AML-193 (cell line): Measurements from ENCODE around the gene ZNF750.

Experiments used
- DNase-seq, 2 experiments: peaks; one replicate each; lab custom pipeline; 2025; lab: John Stamatoyannopoulos, UW

The ZNF750 gene

GRCh38 chr17:82839617-82840292 is at the start of gene ZNF750:
ZNF750 (minus strand) TSS chr17:82840022; CDS start chr17:82832454, 7,568 bp downstream.
- DNase-seq, result no peak

DNA sequence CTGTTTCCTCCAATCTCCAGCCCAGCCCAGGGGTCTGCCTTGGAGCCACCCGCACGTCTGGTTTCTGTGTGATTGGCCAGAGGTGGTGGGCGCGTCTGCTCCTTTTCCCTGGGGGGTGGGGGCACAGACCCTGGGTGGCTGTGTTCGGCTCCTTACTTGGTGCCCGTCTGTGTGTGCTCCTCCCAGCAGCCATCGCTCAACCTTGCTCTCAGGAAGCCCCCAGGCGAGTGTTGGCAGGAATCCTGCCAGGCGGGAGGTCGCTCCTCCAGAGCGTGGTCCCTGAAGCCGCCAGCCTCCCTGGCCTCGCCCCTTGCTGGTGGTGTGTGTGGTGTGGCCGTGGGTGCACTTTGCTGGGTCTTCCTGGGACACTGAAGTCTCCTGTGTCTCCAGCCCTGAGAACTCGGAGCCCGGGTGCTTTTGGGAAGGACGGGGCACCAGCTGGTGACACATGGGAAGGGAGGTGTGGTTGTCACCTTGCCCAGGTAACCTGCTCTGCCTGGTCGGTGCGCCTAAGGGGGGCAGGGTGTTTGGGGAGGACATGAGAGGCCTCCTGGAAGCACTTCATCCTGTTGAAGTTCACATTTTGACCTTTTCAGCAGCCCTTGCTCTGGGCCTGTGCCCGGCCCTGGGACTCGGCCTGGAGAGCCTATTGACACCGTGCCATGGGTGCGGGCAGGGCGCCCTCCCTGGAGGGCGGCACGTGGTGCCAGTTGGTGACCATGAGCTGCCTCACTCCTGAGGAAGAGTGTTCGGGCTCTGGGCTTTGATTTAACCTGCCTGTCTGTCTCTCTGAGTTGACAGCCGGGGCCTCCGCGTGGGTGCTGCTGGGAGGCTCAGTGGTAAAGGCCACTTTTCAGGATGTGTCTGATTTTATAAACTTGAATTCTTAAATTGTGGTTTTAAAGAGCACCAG is 49.0 kb upstream of the ZNF750 start:
- DNase-seq, result no peak

GRCh38 chr17:82887255-82888164 is 47.7 kb upstream of the ZNF750 start:
- peak; percentile 13 to 23 for DNase-seq

GRCh38 chr17:82884970-82885353 is 45.1 kb upstream of the ZNF750 start:
- no peak for DNase-seq

- DNase-seq, result no peak
Observed at GRCh38 chr17:82884341-82884969, 44.6 kb upstream of the ZNF750 start.

DNA sequence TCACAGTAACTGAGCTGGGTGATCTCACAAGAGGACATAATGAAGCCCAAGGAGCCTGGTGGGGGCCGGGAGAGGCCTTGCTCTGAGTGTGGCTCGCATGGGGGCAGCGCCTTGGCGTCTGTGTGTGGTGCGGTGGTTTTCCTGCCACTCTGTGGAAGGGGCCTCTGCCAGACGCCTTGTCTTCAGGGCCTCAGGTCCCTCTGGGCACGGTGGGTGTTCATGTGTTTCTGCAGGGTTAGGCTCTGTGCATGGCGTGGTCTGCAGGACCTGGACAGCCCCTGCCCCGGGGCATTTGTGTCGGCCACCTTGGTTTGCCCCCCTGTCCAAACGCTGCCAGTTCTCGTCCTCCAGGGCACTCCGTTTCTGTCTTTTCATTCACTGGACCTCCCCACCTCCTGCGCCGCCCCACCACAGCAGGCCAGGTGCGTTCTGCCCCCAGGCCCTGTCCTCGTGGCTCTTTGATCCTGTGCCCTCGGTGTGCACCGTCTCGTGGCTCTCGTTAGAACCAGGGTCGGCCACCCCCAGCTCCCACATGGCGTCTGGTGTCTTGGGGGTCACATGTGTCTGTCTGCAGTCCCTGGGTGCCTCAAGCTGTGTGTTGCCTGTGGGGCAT is 43.7 kb upstream of the ZNF750 start:
- DNase-seq, result no peak

DNA sequence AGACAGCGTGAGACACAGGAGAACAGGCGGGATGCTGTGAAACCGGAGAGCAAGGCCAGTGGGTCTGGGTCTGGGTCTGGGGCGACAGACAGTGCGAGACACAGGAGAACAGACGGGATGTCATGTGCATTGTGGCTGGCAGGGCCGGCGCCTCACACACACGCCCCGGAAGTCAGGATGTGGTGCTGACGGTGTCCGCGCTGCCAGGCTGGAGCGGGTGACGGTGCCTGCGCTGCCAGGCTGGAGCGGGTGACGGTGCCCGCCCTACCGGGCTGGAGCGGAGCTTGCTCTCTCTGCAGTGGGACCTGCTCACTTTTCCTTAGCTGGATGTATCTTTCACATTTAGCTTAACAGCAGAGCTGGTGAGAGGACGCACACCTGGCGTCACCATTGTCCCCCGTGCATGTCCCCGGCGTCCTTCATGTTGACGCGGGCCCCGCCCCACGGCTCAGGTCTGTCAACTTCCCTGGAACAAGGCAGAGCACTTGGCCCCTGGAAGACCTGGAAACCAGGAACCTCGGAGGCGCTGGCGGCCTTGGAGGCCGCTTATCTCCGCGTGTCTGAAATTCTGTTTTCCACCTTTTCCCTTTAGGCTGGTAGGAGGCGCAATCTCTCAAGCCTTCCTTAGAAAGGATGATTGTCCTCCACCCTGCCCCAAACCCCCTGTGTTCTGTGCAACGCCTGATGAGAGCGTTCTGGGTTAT is 43.0 kb upstream of the ZNF750 start:
- no peak for DNase-seq

DNA sequence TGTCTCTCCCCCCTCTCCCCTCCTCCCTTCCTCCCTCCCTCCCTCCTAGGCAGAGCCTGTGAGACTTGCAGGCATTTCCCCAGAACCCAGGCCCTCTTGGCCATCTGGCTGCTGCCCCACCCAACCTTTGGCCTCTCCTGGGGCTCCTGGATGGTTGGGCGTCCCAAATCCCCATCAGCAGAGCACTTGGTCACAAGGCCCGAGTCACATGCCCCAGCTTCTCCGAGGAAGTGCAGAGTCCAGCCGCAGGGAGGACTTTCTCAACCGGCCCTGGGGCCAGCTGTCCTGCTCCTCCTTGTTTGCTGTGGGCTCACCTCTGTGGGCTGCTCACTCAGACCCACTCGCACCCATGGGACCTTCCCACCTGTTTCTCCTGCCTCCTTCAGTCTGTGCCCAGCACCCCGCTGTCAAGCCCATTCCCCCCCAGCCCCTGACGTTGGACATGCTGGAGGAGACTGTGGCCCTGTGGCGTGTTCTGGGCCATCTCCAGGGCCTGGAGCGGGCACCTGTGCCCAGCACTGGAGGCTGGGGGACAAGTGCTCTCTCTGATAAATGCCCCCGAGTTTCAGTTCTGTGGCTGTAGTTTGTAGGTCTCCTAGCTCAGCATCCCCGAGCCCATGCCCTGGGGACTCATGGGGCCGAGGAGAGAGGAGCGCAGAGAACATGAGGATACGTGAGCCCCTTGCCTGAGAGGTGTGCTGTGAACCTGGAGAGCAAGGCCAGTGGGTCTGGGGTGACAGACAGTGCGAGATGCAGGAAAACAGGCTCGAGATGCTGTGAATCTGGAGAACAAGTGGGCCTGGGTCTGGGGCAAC is 42.3 kb upstream of the ZNF750 start:
- no peak for DNase-seq

DNA sequence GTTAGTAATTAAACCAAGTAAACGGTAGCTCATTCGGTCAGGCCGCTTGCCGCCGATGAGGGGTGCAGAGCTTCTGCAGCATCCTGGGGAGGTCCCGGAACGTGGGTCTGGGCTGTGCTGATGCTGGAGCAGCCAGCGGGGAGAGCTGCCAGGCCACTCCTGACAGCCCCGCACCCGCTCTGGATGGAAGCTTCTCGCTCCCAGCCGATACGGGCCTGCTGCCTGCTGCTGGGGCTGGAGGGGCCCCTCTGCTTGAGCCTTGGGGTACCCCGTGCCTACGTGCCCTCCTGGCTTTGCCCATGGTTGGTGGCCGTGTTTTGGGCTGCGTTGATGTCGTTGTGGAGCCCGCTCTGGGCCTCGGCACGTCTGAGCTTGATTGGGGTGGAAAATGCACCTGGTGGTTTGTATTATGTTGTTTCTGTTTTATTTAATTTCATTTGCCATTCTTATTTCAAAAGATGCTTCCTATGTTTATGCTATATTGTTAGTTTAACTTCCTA is 41.6 kb upstream of the ZNF750 start:
- no peak for DNase-seq

DNA sequence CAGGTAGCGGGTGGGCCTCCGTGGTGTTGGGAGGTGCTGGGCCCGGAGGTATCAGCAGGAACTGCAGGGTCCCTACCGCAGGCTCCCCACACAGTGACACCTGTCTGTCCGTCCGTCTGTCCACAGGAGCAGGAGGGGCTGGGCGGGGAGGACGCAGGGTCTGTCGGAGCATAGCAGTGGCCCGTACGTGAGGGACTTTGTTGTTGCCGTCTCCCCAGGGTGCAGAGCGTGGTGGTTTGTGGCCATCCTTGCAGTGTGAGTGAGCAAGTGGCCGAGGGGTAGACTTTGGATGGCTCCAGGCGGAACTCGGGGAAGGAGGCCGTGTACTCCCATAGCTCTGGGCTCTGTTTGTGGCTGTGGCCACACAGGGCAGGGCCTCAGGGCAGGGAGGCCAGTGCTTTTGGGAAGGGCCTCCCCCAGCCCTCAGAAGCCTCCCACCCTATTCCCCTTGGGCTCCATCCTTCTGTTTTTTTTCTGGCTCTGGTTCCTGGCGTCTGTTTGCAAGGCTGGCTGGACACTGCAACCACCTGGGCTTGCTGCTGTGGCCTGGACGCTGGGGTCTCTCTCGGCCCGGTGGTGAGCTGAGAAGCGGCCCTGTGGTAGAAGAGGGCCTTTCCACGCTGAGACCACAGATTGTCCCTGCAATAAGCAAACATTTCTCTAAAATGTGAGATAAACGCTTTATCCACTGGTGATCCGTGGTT is 41.0 kb upstream of the ZNF750 start:
- DNase-seq, result no peak

GRCh38 chr17:82879241-82879640 is 39.4 kb upstream of the ZNF750 start:
- no peak for DNase-seq

GRCh38 chr17:82878527-82878926 is 38.7 kb upstream of the ZNF750 start:
- DNase-seq, result peak; percentile 69 to 76

GRCh38 chr17:82876602-82877379 is 37.0 kb upstream of the ZNF750 start:
- no peak for DNase-seq

- no peak for DNase-seq
Observed at GRCh38 chr17:82876149-82876548, 36.3 kb upstream of the ZNF750 start.

- no peak for DNase-seq
Observed at GRCh38 chr17:82875407-82875856, 35.6 kb upstream of the ZNF750 start.

DNA sequence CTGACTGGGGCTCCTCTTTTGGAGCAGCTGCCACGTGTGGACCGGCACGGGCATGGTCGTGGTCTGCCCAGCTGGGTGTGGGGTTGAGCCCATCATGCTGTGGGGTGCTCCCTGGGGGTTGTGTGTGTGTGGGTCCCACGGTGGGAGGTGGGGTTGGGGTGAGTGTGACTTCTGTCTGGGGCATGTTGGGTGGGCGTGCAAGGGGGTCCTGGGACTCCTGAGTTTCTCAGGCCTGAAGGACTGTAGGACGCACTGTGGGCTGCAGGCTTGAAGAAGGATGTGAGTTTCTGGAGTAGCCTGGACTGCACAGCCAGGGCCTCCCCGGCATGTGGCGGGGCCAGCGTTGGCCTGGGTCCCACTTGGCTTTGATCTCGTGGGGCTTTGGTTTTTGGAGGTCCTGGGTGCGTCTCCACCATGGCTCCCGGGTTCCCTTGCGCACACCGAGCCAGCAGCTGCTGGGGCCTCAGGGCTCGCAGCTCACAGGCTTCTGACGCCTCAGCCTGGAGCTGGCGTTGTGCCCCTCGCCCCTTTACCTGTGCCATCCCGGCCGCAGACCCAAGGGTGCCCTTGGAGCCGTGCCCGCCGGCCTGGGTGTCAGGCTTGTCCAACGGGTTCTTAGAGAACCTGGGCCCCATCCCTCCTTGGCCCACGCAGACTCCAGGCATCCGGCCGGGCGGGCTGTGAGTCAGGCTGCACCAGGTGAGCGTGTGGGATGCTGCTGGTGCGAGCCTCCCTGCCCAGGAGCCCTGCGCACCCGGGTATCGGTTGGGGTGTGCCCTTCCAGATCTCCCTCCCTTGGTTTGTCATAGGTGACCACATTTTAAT is 34.4 kb upstream of the ZNF750 start:
- no peak for DNase-seq

- no peak for DNase-seq
Observed at GRCh38 chr17:82873521-82873920, 33.7 kb upstream of the ZNF750 start.
